Left lung (tissue), 10 donors: ENCODE measurements around the gene ADAMTS17. TPM values are rescaled to one million over a fixed set of nuclear protein-coding genes. Genes with fewer than 3 reads are reported as not detected.

Source experiments
- ATAC-seq: fragments of 200-7000 bp; cut with Tn5 transposase; one replicate; pipeline ENCODE4 v1.9.1; 2020; ENCODE audit warnings: moderate library complexity
- DNase-seq, 4 donors: peaks; one replicate each; pipeline ENCODE4 v3.0.0-alpha.2; 2013 to 2020
- H3K27ac ChIP-seq, 2 donors: fragments of 200-600 bp; sonication (generic) in 1 of 2; one replicate each; pipeline versions ENCODE4 v1.5.0 to v1.8.0; 2020 to 2021
- H3K27me3 ChIP-seq, 2 donors: fragments of 200-600 bp; sonication (generic) in 1 of 2; one replicate each; pipeline versions ENCODE4 v1.5.0 to v1.8.0; 2020 to 2021
- H3K36me3 ChIP-seq, 2 donors: fragments of 200-600 bp; sonication (generic) in 1 of 2; one replicate each; pipeline versions ENCODE4 v1.5.0 to v1.8.0; 2020 to 2021
- H3K4me1 ChIP-seq, 2 donors: fragments of 200-600 bp; one replicate each; pipeline ENCODE4 v1.8.0; 2021
- H3K4me3 ChIP-seq, 2 donors: fragments of 200-600 bp; sonication (generic) in 1 of 2; one replicate each; pipeline versions ENCODE4 v1.5.0 to v1.8.0; 2020 to 2021; ENCODE audit warnings: mild to moderate bottlenecking in 1 of 2
- H3K9me3 ChIP-seq, 2 donors: fragments of 200-600 bp; sonication (generic) in 1 of 2; one replicate each; pipeline versions ENCODE4 v1.5.0 to v1.8.0; 2020 to 2021
- CTCF ChIP-seq, 2 donors: fragments of 200-600 bp; sonication (generic) in 1 of 2; IDR thresholded peaks; one replicate each; pipeline versions ENCODE4 v1.5.0 to v1.8.0; 2021; ENCODE audit warnings: antibody characterized with exemption in 2 of 2
- intact Hi-C, 2 donors: fragments of 100-400 bp; cut with DNase I; formaldehyde crosslinking; loops; one replicate each; pipeline versions ENCODE4 v1.11.2 to v1.14.2; 2022
- polyA plus RNA-seq, 6 donors: library from polyadenylated mRNA; unstranded; fragments of 120-200 nt; gene quantifications; one replicate each; pipeline ENCODE4 v1.2.1, GENCODE V29; 2013; ENCODE audit not compliant: insufficient read length in 6 of 6
- total RNA-seq, 2 donors: library from RNA; stranded (reverse); fragmentation: NEBNext Ultra II Directional; extraction: Animal tissue kit (Norgen Biotek cat#: 25700); gene quantifications; one replicate each; pipeline ENCODE4 v1.2.1, GENCODE V29; 2021
- donor health status: DM: no; HTN: yes; CAD: no.
- donor health status: DM: no; HTN: no; CAD: no.

Gene ADAMTS17
- total and polyA plus RNA-seq, 8 donors: 2.0 to 3.9 (median 3.4) TPM

DNA sequence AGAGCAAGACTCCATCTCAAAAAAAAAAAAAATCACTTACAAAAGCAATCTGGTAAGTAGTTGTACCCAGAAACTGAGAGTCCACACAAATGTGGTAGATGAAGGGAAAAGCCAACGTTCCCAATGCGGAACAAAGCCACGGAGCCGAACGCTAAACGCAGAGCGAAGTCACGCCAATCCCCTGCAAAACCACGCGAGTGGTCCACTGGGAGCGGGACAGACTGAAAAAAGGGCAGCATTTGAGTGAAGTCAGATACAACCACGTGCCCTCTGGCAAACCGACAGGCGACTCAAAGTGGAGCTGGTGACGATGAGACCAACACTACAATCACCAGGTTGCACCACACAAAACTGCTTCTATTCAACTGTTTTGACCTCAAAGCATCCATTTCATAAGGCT is 362.4 kb downstream of the ADAMTS17 start:
- no peak for DNase-seq
- no peaks in the 10 kb centered on the region for H3K36me3 ChIP-seq

GRCh38 chr15:99978426-99978825 is 363.3 kb downstream of the ADAMTS17 start:
- no peak for ATAC-seq
- DNase-seq: no peak
- no peaks in the 10 kb centered on the region for H3K9me3 ChIP-seq
- no peak for TF ChIP-seq CTCF (IDR thresholded peaks at IDR 0.05)
- peaks cover 0 to 2% of the 10 kb centered on the region in 2 donors for H3K4me1 ChIP-seq
- no peak overlapping the region for H3K4me3 ChIP-seq
- no peak overlapping the region for H3K27ac ChIP-seq
- H3K27me3 ChIP-seq: peaks cover 0 to 9% of the 10 kb centered on the region in 2 donors
- no peaks in the 10 kb centered on the region for H3K36me3 ChIP-seq
- intact Hi-C loops: no loop called here

More for the DNA sequence above, 362.4 kb downstream of the ADAMTS17 start:
- peaks cover 0 to 6% of the 10 kb centered on the region in 2 donors for H3K4me1 ChIP-seq
- intact Hi-C loops: no loop called here
- no peaks in the 10 kb centered on the region for H3K9me3 ChIP-seq
- H3K27ac ChIP-seq: no peak overlapping the region
- no peak overlapping the region for H3K4me3 ChIP-seq
- peaks cover 0 to 18% of the 10 kb centered on the region in 2 donors for H3K27me3 ChIP-seq
- ATAC-seq: no peak
- TF ChIP-seq CTCF (IDR thresholded peaks at IDR 0.05): no peak

DNA sequence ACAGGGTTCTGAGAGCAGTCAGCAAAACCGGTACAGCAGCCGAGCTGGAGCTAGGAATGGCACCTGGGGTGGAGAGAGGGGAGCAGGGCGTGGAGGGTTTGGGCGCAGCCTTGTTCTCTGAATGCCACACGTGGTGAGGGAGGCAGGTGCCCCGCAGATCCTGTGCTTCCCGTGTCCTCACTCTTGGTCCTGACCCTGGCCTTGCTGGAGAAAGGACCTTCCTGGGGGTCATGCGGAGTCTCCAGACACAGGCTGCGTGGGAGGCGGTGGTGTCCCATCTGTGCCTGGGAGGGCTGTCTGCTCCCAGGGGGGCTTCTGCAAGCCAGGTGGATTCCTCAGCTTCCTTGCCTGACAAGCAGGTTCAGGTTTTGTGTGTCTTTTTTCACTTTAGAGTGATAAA is 363.8 kb downstream of the ADAMTS17 start:
- no peak for TF ChIP-seq CTCF (IDR thresholded peaks at IDR 0.05)

DNA sequence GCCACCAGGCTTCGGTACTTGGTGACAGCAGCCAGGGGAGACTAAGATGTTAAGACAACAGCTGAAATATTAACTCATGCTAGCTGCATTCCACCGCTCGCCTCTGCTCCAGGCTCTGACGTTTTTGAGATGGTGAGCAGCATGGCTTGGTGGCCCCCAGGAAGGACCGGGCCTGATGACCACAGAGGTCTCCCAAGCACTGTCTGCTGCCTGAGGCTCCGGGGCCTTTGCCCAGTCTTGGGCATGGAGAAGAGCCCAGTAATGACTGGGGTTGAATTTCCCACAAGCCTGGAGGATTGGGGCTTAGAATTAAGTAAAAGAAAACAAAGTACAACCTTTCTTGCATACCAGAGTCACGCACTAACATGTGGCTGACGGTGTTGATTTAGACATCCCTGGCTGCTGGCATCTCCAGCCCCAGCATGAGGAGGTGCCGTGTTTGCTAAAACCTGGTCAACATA is 364.9 kb downstream of the ADAMTS17 start:
- no peak for DNase-seq
- Histone ChIP-seq H3K4me1 (no peaks in the 10 kb centered on the region), H3K4me3 (no peak overlapping the region), H3K27ac (no peak overlapping the region), H3K36me3 (no peaks in the 10 kb centered on the region), H3K9me3 (no peaks in the 10 kb centered on the region), H3K27me3 (no peaks in the 10 kb centered on the region)
- intact Hi-C loops: no loop called here
- TF ChIP-seq CTCF (IDR thresholded peaks at IDR 0.05): no peak
- ATAC-seq: peak; percentile 52

More for the DNA sequence above, 363.8 kb downstream of the ADAMTS17 start:
- H3K4me3 ChIP-seq: no peak overlapping the region
- peaks cover 0 to 4% of the 10 kb centered on the region in 2 donors for H3K27me3 ChIP-seq
- H3K9me3 ChIP-seq: no peaks in the 10 kb centered on the region
- no peaks in the 10 kb centered on the region for H3K36me3 ChIP-seq
- no peak overlapping the region for H3K27ac ChIP-seq
- ATAC-seq (no peak), DNase-seq (peak in 1 of 4 donors; percentile 58)
- H3K4me1 ChIP-seq: no peaks in the 10 kb centered on the region
- intact Hi-C loops: no loop called here

GRCh38 chr15:99976000-99976399 is 365.8 kb downstream of the ADAMTS17 start:
- intact Hi-C loops: no loop called here
- DNase-seq (peak in 1 of 4 donors; percentile 58), ATAC-seq (no peak)
- H3K9me3 ChIP-seq: no peaks in the 10 kb centered on the region
- no peak for TF ChIP-seq CTCF (IDR thresholded peaks at IDR 0.05)
- H3K4me1 ChIP-seq: no peaks in the 10 kb centered on the region
- H3K4me3 ChIP-seq: no peak overlapping the region
- no peaks in the 10 kb centered on the region for H3K36me3 ChIP-seq
- H3K27ac ChIP-seq: no peak overlapping the region
- H3K27me3 ChIP-seq: no peaks in the 10 kb centered on the region
